Superior temporal gyrus (tissue), 1 donor: Measurements from ENCODE around the gene C3orf33.
"Not testable (repeated sequence)": the region's sequence is repeated elsewhere in the genome, so short reads cannot be mapped to it uniquely, and the experiment has no call there.

Source experiments
- DNase-seq: peaks from one replicate; pipeline ENCODE4 v3.0.0-alpha.2; 2016; ENCODE audit errors: extremely low spot score

The C3orf33 gene, protein sequence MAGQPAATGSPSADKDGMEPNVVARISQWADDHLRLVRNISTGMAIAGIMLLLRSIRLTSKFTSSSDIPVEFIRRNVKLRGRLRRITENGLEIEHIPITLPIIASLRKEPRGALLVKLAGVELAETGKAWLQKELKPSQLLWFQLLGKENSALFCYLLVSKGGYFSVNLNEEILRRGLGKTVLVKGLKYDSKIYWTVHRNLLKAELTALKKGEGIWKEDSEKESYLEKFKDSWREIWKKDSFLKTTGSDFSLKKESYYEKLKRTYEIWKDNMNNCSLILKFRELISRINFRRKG

DNA sequence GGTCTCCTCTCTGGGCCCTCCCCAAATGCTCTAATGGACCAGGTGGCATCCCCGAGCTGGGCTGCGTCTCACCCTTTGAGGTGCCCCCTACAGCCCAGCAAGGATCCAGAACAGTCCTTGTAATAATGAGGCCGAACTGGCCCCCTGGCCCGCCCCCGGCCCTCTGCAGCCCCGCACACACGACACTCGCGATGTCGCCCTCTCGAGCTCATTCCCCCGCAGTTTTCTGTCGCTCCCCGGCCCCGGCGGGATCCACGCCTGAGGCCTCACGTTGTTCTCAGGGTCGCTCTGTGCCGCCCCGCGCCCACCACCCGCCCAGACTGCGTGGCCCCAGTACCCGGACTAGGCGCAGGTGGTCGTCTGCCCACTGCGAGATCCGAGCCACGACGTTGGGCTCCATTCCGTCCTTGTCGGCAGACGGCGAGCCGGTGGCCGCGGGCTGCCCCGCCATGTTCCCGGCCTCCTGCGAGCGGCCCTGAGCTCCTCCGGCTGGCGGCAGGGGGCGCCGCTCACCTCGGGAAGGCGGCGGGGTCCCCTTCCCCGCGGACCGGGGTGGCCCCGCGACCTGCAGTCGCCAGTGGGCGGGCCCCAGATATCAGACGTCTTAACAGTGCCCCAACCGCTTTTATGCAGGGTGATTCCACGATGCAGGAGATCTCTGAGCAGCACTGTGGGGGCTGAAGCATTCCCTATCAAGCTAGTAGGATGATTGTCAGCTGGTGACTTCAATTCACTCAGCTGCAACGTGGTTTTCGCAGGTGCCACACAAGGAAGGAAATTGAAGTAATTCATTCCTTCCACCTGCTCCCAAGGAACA, at the start of gene C3orf33:
C3orf33 (minus strand) TSS at position 477 of the 817 bp plus-strand sequence; CDS start at position 451, 26 bp downstream.
- DNase-seq, result peak; percentile 77

DNA sequence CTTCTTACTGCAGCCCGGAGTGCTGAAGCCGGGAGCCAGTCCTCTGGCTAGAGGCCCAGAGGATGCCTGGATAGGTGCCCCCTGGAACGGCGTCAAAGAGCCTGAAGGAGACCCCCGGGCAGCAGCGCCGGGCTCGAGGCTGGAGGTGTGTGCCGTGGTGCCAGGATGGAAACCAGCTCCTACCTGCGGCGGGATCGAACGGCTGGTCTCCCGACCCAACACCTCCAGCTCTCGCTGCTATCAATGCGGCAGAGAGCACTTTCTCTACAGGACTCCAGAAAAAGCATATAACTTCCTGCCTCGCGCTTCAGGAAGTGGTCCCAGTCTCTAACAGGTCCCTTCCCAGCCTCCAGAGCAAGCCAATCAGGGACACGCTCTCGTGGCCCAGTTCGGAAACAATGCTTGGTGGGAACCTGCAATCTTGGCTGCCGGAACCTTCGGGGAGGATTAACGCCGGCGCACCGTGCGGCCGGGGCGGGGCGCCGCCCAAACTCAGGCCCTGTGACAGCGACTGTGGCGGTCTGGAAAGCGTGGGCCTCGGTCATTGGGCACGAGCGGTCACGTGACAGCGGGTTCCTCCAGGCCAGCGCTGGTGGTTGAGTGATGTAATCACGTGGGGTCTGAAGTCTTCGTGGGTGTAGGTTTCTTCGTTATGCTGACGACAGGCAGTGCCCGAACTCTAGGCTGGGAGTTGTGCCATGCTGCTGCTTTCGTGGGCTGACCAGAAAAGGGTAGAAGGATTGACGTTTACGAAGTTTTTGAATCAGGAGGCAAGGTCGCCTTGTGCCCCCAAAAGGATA, 48.3 kb upstream of the C3orf33 start, which contains the start of gene SLC33A1:
SLC33A1 (minus strand) TSS at position 287 of the 800 bp plus-strand sequence. CDS start 430 bp downstream, outside the sequence.
- DNase-seq, result peak; percentile 99

DNA sequence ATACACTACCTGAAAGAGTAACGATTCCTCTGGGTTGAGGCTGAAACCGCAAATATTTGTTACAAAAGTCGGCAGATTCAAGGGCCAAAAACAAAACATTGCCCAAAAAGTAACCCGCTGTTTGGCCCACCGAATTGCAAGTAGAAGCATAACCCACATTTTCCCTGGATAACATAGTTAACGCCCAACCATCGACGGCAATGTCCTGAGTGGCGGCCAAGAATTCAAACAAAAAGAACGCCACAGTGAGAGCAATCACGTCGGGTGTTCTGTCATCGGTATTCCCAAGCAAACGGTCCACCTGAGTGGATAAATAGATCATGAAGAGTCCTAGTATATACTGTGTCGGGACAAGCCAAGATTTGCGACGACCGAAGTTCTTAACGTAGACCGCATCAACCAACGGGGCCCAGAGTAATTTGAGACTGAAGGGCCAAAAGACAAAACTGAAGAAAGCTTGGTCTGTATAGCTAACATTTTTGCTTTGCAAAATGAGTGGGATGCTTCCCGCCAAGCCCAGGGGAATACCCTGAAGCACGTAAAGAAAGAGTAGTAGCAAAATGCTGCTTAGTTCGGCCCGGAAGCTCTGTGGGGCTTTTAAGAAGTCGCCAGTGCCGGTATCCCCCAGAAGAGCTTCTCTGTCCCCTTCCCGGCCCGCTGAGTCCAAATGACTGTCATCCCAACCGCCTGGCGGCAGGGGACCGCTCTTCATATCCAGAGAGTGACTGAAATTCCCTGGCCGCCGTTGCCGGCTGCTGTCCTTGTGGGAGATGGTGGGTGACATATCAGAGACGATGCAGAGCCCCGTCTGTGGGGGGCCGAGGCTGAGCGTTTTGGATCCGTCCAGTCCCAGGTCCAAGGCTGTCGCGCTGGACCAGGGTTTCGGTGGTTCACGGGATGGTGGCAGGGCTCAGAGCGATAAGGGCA, 47.4 kb upstream of the C3orf33 start:
- DNase-seq, result no peak

DNA sequence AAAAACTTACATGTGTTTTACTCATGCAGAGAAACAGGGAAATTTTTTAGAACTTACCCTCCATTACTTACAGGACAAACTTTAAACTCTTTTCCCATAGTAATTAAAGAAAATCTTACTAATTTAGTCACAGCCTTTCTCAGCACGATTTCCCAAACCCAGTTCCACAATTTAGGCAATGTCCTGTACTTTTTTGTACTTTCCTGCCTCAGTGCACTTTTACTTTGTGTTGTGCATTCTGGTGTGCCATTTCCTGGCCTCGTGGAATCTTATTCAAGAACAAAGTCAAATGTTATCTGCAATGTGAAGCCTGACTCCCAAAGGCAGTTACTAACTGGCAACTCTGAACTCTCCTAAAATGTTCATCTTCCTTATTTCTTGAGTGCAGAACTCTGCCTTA, 46.3 kb upstream of the C3orf33 start:
- no peak for DNase-seq

DNA sequence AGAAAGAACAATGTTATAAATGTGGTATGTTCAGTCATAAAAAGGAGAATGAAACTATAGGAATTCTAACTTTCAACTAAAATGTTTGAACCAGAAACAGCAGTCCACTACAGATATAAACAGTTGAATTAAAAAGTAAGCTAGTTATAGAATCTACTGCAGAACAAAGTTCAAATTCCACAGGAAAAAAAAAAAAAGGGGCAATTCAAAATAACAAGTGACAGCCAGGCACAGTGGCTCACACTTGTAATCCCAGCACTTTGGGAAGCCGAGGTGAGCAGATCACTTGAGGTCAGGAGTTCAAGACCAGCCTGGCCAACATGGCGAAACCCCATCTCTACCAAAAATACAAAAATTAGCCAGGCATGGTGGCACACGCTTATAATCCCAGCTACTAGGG, 43.3 kb upstream of the C3orf33 start:
- not testable (repeated sequence) for DNase-seq

DNA sequence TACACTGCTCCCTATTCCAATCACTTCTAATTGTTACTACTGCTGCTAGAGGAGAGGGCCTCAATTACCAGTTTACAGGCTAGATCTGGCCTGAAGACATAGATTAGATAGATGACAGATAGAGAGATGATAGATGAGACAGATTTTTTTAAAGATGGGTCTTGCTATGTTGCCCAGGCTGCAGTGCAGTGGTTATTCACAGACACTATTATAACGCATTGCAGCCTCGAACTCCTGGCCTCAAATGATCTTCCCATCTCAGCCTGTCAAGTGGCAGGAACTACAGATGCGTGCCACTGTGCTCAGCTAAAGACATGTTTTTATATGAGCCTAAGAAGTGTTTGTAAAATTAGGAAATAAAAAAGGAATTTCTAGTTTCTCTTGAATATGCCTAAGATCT, 41.9 kb upstream of the C3orf33 start:
- no peak for DNase-seq

DNA sequence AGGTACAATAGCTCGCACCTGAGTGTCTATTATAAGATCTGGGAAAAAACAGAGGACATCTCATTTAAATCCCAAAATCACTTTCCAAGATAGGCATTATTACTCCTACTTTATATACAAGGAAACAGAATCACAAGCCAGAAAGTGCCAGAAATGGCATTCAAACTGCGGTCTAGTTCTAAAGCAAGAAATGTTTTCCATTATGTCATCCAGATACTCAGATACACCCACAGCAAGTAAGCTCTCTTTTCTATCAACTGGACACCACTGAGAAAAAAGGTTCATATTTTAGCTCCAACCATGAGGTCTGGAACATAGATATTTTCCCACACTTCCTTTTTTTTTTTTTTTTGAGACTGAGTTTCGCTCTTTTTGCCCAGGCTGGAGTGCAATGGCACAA, 40.0 kb upstream of the C3orf33 start:
- DNase-seq, result no peak

DNA sequence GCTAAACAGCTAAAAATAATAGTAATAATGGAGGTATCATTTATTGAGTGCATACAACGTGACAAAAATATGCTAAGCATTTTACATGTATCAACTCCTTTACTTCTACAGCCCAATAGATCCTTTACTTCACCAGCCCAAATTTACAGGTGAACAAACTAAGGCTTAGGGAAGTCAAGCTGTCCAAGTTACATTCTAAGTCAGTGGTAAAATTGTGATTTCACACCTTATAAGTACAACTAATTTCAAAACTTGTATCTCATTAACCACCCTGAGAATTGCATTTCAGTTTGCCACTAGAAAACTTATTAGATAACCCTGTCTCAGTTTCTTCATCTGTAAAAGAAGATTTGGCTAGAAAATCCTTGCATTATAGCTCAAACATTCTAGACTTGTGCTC, 37.5 kb upstream of the C3orf33 start:
- no peak for DNase-seq

DNA sequence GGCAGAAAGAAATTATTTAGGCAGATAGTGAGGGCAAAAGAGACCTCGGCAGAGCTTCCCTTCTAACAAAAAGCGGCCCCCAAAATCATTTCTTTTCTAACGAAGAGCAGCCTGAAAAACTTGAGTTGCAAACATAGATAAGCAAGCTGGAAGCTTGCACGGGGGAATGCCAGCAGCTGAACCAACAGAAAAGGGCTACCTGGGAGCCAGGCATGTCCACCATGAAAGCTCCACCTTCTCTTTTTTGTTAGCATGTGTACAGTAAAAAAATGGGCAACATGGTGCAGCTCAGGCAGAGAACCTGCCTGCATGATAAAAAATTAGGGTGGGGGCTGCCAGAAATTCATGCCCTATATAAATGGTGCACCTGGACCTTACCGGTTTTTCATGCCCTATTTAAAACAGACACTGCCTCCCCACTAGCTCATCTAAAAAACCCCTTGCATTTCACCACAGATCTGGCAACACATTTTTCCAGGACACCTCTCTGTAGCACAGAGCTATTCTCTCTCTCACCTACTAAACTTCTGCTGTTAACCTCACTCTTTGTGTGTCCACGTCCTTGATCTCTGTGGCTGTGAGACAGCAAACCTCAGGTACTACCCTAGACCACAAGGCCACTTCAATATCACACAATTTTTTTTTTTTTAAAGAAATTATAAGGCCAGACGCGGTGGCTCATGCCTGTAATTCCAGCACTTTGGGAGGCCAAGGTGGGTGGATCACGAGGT, 29.4 kb upstream of the C3orf33 start:
- DNase-seq, result no peak

DNA sequence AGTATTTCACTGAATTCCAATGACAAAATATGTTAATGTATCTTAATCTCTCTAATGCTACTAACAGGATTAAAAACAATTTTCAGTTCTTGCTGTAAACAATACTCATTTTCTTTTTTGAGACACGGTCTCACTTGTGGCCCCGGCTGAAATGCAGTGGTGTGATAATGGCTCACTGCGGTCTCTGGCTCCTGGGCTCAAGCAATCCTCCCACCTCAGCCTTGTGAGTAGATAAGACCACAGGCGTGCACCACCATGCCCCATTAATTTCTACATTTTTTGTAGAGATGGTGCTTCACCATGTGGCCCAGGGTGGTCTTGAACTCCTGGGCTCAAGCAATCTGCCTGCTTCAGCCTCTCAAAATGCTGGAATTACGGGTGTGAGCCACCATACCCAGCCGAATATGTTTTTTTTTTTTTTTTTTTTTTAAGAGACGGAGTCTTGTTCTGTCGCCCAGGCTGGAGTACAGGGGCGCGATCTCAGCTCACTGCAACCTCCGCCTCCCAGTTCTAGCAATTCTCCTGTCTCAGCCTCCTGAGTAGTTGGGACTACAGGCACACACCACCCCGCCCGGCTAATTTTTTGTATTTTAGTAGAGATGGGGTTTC, 22.5 kb upstream of the C3orf33 start:
- not testable (repeated sequence) for DNase-seq

DNA sequence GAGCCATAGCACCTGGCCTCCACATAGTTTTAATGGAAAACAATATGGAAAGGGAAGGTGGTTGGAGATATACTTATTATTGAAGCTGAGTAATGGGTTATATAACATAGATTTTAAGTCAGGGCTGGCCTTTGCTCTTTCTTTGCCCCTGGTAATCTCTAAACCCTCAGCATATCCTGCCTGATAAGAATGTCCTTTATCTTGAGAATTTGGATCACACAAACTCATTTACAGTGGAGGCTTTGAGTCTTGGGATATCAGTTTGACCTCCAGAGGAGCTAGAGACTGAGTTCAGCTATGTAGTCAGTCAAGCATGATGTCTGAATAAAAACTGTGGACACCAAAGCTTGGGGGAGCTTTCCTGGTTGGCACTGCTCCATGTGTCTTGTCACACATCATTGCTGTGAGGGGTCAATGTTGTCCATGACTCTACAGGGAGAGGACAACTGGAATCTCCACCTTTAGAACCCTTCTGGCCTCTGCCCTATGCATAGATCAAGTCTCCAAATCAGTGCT, 9.0 kb upstream of the C3orf33 start:
- no peak for DNase-seq

DNA sequence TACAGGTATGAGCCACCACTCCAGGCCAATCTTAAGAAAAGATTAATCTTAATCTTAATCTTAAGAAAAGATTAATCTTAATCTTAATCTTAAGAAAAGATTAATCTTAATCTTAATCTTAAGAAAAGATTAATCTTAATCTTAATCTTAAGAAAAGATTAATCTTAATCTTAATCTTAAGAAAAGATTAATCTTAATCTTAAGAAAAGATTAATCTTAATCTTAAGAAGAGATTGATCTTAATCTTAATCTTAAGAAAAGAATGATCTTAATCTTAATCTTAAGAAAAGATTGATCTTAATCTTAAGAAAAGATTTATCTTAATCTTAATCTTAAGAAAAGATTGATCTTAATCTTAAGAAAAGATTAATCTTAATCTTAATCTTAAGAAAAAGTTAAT, 7.1 kb upstream of the C3orf33 start:
- DNase-seq, result not testable (repeated sequence)

DNA sequence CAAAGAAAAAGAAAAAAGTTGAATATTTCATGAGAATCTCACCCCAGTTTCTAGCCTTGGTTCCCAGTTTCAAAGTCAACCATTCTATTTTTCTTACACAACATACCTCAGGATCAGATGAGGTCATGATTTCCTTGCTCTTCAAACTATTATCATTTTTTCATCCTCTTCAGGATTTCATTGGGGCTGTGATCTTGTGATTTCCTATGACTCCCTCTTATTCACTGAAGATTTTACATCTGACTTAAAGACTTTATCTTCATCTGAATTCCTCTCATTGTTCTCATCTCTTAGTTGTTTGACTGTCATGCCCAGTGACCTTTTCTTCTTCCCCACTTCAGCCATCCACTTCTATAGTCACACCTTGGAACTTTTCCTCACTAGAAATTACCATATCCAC, 3.1 kb upstream of the C3orf33 start:
- DNase-seq, result no peak

DNA sequence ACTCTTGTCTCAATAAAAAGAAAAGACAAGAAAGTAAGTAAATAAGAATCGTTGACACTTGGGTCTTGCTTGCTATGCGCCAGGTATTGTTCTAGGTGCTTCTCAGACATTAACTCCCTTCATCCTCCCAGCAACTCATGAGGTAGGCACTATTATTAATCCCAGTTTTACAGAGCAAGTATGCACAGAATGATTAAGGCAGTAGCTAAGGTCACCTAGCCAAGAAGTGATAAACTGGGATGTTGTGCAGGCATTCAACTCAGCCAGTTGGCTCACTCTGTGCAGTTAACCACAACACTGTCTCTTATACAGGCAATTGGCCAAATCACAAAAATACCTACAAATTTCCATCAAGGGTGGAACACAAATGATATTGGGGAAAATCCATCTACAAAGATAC, 1.7 kb upstream of the C3orf33 start:
- no peak for DNase-seq

DNA sequence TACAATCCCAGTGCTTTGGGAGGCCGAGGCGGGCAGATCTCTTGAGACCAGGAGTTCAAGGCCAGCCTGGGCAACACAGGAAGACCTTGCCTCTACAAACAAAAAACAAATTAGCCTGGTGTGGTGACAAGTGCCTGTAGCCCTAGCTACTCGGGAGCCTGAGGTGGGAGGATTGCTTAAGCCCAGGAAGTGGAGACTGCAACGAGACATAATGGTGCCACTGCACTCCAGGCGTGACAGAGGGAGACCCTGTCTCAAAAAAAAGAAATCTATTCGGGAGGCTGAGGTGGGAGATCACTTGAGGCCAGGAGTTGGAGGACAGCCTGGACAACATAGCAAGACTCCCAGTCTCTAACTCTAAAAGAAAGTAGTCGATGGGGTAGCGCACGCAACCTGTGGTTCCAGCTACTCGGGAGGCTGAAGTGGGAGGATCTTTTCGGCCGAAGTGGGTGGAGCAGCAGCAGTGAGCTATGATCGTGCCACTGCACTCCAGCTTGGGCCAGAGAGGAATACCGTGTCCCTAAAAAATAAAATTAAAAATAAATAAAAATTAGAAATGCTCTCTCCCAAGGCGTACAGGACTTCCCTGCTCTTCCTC, 775 bp downstream of the C3orf33 start:
- no peak for DNase-seq

DNA sequence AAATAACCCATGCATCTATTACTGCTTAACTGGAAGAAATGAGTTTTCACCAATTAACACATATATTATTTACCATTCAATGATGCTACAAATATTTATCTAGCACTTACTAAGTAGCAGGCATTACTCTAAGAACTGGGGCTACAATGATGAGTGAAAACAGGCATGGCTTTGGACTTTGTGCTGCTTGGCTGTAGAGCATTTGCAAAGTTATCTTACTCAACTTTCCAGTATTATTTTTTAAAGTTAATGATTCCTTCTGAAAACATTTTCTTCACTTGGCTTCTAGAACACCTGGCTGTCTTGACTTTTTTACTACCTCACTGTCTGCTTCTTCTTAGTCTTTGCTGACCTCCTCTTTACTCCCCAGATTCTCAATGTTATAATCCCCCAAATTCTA, 1.8 kb downstream of the C3orf33 start:
- no peak for DNase-seq

DNA sequence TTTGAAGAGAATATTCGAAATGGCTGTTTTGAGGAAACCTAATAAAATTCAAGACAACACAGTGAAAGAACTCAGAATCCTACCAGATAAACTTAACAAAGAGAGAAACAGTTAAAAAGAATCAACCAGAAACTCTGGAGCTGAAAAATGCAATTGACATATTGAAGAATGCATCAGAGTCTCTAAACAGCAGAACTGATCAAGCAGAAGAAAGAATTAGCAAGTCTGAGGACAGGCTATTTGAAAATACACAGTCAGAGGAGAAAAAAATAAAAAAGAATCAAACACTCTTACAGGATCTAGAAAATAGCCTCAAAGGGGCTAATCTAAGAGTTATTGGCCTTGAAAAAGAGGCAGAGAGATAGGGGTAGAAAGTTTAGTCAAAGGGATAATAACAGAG, 13.5 kb downstream of the C3orf33 start:
- DNase-seq, result no peak

DNA sequence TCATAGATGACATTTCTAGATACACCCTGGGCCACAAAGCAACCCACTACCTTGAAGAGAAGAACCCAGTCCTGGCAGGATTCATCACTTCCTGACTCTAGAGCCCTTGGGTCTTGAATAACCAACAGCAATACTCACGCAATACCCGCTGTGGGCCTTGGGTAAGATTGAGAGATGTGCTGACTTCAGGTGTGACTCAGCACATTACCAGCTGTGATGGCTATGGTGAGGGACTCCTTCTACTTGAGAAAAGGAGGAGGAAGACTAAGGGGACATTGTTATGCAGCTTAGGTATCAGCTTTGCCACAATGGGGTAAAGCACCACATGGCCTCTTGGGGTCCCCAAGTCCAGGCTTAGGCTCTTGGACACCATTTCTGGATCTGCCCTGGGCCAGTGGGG, 14.9 kb downstream of the C3orf33 start:
- no peak for DNase-seq

DNA sequence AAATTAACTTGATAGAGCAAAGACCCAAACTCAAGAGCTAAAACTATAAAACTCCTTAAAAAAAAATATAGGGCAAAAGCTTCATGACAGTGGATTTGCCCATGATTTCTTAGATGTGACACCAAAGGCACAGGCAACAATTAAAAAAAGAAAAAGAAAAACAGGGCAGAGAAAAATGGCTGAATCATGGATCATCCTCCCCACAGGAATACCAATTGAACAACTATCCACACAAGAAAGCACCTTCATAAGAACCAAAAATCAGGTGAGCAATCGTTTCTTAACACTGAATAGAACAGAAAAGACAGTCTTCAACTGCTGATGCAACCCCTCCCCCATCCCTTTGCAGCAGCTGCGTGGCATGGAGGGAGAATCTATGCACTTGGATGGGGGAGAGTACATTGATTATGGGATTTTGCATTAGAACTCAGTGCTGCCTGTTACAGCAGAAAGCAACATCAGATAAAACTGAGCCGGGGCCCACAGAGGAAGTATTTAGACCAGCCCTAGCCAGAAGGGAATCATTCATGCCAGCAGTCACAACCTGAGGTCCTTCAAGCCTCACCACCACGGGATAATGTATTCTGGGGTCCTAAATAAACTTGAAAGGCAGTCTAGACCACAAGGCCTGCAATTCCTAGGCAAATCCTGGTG, 15.7 kb downstream of the C3orf33 start:
- DNase-seq, result no peak
